ENCODE data around the gene ATP6V0A1. TPM values are rescaled to one million over a fixed set of nuclear protein-coding genes. Genes with fewer than 3 reads are reported as not detected.
"Not testable (repeated sequence)": the region's sequence is repeated elsewhere in the genome, so short reads cannot be mapped to it uniquely, and the experiment has no call there.

Gene ATP6V0A1
- 17.7 TPM for polyA plus RNA-seq (2013, experiment 1 of 2; ENCODE audit: insufficient read length)
- polyA plus RNA-seq (2013, experiment 2 of 2; ENCODE audit: insufficient read length) = 17.3 TPM

GRCh38 chr17:42458497-42459255 lies at the start of gene ATP6V0A1:
ATP6V0A1 (plus strand) TSS chr17:42458878; CDS start chr17:42460895, 2,017 bp downstream.
- DNase-seq = peak; percentile 83

GRCh38 chr17:42409523-42410318 lies 49.0 kb upstream of the ATP6V0A1 start:
- DNase-seq = peak; percentile 80

- no peak for DNase-seq
Observed at GRCh38 chr17:42410319-42410685, 48.4 kb upstream of the ATP6V0A1 start.

GRCh38 chr17:42411361-42411760 lies 47.3 kb upstream of the ATP6V0A1 start:
- DNase-seq = no peak

- no peak for DNase-seq
Observed at GRCh38 chr17:42411905-42412679, 46.6 kb upstream of the ATP6V0A1 start.

- no peak for DNase-seq
Observed at GRCh38 chr17:42413464-42414040, 45.1 kb upstream of the ATP6V0A1 start.

GRCh38 chr17:42414704-42415409 lies 43.8 kb upstream of the ATP6V0A1 start:
- DNase-seq = no peak

GRCh38 chr17:42417981-42418380 lies 40.7 kb upstream of the ATP6V0A1 start:
- DNase-seq = not testable (repeated sequence)

GRCh38 chr17:42421136-42421506 lies 37.6 kb upstream of the ATP6V0A1 start:
- no peak for DNase-seq

GRCh38 chr17:42421507-42422338 lies 37.0 kb upstream of the ATP6V0A1 start:
- DNase-seq = peak; percentile 72

GRCh38 chr17:42422412-42422957 lies 36.2 kb upstream of the ATP6V0A1 start:
- DNase-seq = no peak

GRCh38 chr17:42422958-42423712 lies 35.5 kb upstream of the ATP6V0A1 start, which contains the start of gene CAVIN1:
CAVIN1 (minus strand) TSS chr17:42423256; CDS start chr17:42423097, 159 bp downstream.
- DNase-seq = peak; percentile 100

GRCh38 chr17:42423766-42424165 lies 34.9 kb upstream of the ATP6V0A1 start:
- DNase-seq = no peak

- DNase-seq = peak; percentile 49
Observed at GRCh38 chr17:42424991-42425610, 33.6 kb upstream of the ATP6V0A1 start.

GRCh38 chr17:42428141-42428944 lies 30.3 kb upstream of the ATP6V0A1 start:
- peak; percentile 99 for DNase-seq

GRCh38 chr17:42429726-42430447 lies 28.8 kb upstream of the ATP6V0A1 start:
- DNase-seq = no peak

GRCh38 chr17:42431758-42432161 lies 26.9 kb upstream of the ATP6V0A1 start:
- DNase-seq = no peak

- peak; percentile 97 for DNase-seq
Observed at GRCh38 chr17:42436391-42436790, 22.3 kb upstream of the ATP6V0A1 start.
